ENCODE results near the gene RASSF8.

DNA sequence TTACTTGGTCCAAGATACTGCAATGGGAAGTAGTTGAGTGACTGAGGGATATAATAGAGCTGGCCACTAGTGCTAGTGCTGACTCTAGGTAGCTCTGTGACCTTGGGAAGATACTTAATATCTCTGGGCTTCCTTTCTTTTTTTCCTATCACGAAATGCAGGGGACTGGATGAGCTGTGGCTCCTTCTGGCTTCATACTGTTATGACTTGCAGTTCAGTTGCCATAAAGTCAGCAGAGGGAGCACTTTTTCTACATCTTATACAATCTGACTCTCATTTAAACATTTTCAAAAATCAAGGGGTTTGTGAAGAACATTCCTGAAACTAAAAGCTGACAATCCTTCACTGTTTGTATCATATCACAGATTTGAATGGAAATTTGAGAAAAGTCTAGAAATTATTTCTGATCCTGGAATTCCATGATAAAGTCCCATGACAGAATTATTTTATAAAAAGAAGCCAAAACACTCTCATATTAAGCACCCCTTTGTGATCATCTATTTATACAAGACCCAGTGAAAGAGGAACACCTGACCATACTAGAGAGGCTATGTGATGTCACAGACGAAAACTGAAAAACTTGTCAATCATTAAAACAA is 161.0 kb downstream of the RASSF8 start:
- TF ChIP-seq, protein P1, sequence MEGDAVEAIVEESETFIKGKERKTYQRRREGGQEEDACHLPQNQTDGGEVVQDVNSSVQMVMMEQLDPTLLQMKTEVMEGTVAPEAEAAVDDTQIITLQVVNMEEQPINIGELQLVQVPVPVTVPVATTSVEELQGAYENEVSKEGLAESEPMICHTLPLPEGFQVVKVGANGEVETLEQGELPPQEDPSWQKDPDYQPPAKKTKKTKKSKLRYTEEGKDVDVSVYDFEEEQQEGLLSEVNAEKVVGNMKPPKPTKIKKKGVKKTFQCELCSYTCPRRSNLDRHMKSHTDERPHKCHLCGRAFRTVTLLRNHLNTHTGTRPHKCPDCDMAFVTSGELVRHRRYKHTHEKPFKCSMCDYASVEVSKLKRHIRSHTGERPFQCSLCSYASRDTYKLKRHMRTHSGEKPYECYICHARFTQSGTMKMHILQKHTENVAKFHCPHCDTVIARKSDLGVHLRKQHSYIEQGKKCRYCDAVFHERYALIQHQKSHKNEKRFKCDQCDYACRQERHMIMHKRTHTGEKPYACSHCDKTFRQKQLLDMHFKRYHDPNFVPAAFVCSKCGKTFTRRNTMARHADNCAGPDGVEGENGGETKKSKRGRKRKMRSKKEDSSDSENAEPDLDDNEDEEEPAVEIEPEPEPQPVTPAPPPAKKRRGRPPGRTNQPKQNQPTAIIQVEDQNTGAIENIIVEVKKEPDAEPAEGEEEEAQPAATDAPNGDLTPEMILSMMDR (IDR thresholded peaks at IDR 0.05) = peak; percentile 14 to 44 (median 42)
- no peak for TF ChIP-seq POLR2AphosphoS5 (IDR thresholded peaks at IDR 0.05)
